CD4-positive, alpha-beta T cell (primary cell): Measurements from ENCODE around the gene CPA4. TPM values are rescaled to one million over a fixed set of nuclear protein-coding genes. Genes with fewer than 3 reads are reported as not detected.

ENCODE experiments used
- ATAC-seq: fragments of 200-7000 bp; cut with Tn5 transposase; one replicate; pipeline ENCODE4 v1.10.0; 2022; ENCODE audit warnings: mild to moderate bottlenecking; ENCODE audit not compliant: poor library complexity
- CTCF ChIA-PET: fragments of 350-600 bp; sonication (Branson Sonifier 250); formaldehyde crosslinking; loops from one replicate; lab custom pipeline; 2021; ENCODE audit warnings: antibody characterized with exemption, inconsistent platforms; lab: Charles Lee
- POLR2A ChIA-PET: fragments of 350-600 bp; sonication (Branson Sonifier 250); formaldehyde crosslinking; loops from one replicate; lab custom pipeline; 2021; ENCODE audit warnings: antibody characterized with exemption, inconsistent platforms; lab: Charles Lee
- DNase-seq, 14 experiments: peaks; one replicate each; pipeline ENCODE4 v3.0.0-alpha.2; 2013 to 2020; ENCODE audit warnings: mixed read lengths in 2 of 14
- H3K27ac ChIP-seq, 2 donors: one replicate each; pipeline versions ENCODE4 v1.5.1 to v1.7.0; 2013; ENCODE audit warnings: low read length in 2 of 2, low read depth in 1 of 2, mild to moderate bottlenecking in 1 of 2
- H3K27me3 ChIP-seq, 2 experiments: 1 replicate in 1 of 2; 2 replicates in 1 of 2; pipeline versions ENCODE4 v1.6.1 to v1.7.0; 2013; ENCODE audit warnings: low read length in 2 of 2, control low read depth in 1 of 2, mild to moderate bottlenecking in 1 of 2, moderate library complexity in 1 of 2; ENCODE audit not compliant: insufficient read depth in 2 of 2, control insufficient read depth in 1 of 2
- H3K36me3 ChIP-seq: one replicate; pipeline ENCODE4 v1.6.1; 2013; ENCODE audit warnings: low read length, control low read depth; ENCODE audit not compliant: insufficient read depth
- H3K4me1 ChIP-seq: one replicate; pipeline ENCODE4 v1.6.1; 2013; ENCODE audit warnings: low read length, control low read depth; ENCODE audit not compliant: insufficient read depth
- H3K4me3 ChIP-seq: one replicate; pipeline ENCODE4 v1.5.1; 2013; ENCODE audit warnings: mild to moderate bottlenecking, low read length, moderate library complexity
- H3K9me3 ChIP-seq, 2 experiments: 1 replicate in 1 of 2; 2 replicates in 1 of 2; pipeline versions ENCODE4 v1.6.1 to v1.7.0; 2013; ENCODE audit warnings: low read length in 2 of 2, mild to moderate bottlenecking in 2 of 2, control low read depth in 1 of 2, moderate library complexity in 1 of 2; ENCODE audit not compliant: control insufficient read depth in 1 of 2, insufficient read depth in 1 of 2
- H3K27ac Mint-ChIP-seq: one replicate; pipeline ENCODE4 v1.8.0; 2020; ENCODE audit warnings: mixed read lengths
- H3K27me3 Mint-ChIP-seq: one replicate; pipeline ENCODE4 v1.8.0; 2021; ENCODE audit warnings: mixed read lengths
- H3K36me3 Mint-ChIP-seq: one replicate; pipeline ENCODE4 v1.8.0; 2021; ENCODE audit warnings: low read depth, mixed read lengths
- H3K4me1 Mint-ChIP-seq: one replicate; pipeline ENCODE4 v1.8.0; 2021; ENCODE audit warnings: low read depth, mixed read lengths
- H3K4me3 Mint-ChIP-seq: one replicate; pipeline ENCODE4 v1.8.0; 2020; ENCODE audit warnings: mild to moderate bottlenecking, mixed read lengths
- H3K9me3 Mint-ChIP-seq: one replicate; pipeline ENCODE4 v1.8.0; 2020; ENCODE audit warnings: mixed read lengths
- CTCF ChIP-seq: fragments of 200-600 bp; IDR thresholded peaks from one replicate; pipeline ENCODE4 v1.8.0; 2022; ENCODE audit warnings: antibody characterized with exemption, mild to moderate bottlenecking
- intact Hi-C, 2 experiments: fragments of 100-400 bp; cut with DNase I in 1 of 2; cut with micrococcal nuclease in 1 of 2; formaldehyde crosslinking; loops; one replicate each; pipeline versions ENCODE4 v1.15.1 to v1.9.0; 2023 to 2025; cut with DNase I, micrococcal nuclease
- total RNA-seq, 174 experiments: library from RNA in 2 of 174; stranded (reverse) in 2 of 174; gene quantifications; one replicate each; pipeline ENCODE4 v1.2.3 and lab custom pipeline; 2021 to 2026

The CPA4 gene
- total RNA-seq, 2 experiments from 2014 or later = not detected

- Histone ChIP-seq H3K36me3 (no peaks in the 10 kb centered on the region), H3K9me3 (no peaks in the 10 kb centered on the region), H3K27ac (no peak overlapping the region), H3K4me1 (no peaks in the 10 kb centered on the region), H3K27me3 (no peaks in the 10 kb centered on the region), H3K4me3 (no peak overlapping the region)
- TF ChIP-seq CTCF = no peak
- ChIA-PET POLR2A (no interaction called here), CTCF (interaction anchor here (0.8 kb wide), 1 partner anchor 111 kb away, joined by 3 read pairs; no protein-coding TSS in a partner anchor)
- H3K4me3 Mint-ChIP-seq = no peak overlapping the region
- no peaks in the 10 kb centered on the region for H3K36me3 Mint-ChIP-seq
- ATAC-seq = no peak
- intact Hi-C loops = no loop called here
- H3K9me3 Mint-ChIP-seq = peaks cover 2% of the 10 kb centered on the region
- H3K27ac Mint-ChIP-seq = no peak overlapping the region
- DNase-seq = no peak
- H3K4me1 Mint-ChIP-seq = no peaks in the 10 kb centered on the region
- H3K27me3 Mint-ChIP-seq = no peaks in the 10 kb centered on the region
Measured at GRCh38 chr7:130293521-130293920, 560 bp downstream of the CPA4 start.

DNA sequence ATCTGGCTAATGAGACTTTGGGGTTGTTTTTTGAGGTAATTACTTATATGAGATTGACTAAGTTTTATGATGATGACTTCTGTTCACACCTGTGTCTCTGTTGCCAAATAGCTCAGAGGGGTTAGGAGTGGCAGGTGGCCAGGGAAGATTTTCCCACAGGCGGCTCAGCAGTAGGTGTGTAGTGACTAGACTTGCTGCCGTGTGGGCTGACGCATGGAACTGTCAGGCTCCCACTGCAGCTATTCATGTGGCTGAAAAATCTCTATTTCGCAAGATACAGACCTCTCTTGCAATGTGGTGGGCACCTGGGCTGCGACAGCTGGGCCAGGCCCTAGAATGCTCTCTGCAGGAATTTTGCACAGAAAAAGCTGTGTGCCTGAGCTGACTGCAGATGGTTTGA lies 1.4 kb downstream of the CPA4 start:
- no peak overlapping the region for H3K4me3 ChIP-seq
- no peak overlapping the region for H3K27ac ChIP-seq
- no peaks in the 10 kb centered on the region for H3K27me3 Mint-ChIP-seq
- ATAC-seq (no peak), DNase-seq (no peak)
- no peaks in the 10 kb centered on the region for H3K36me3 Mint-ChIP-seq
- CTCF ChIA-PET = interaction anchor here (0.8 kb wide), 1 partner anchor 112 kb away, joined by 3 read pairs; no protein-coding TSS in a partner anchor
- POLR2A ChIA-PET = no interaction called here
- no peaks in the 10 kb centered on the region for H3K4me1 ChIP-seq
- H3K4me1 Mint-ChIP-seq = no peaks in the 10 kb centered on the region
- intact Hi-C loops = no loop called here
- no peak overlapping the region for H3K4me3 Mint-ChIP-seq
- H3K36me3 ChIP-seq = no peaks in the 10 kb centered on the region
- peaks cover 2% of the 10 kb centered on the region for H3K9me3 Mint-ChIP-seq
- H3K27ac Mint-ChIP-seq = no peak overlapping the region
- H3K9me3 ChIP-seq = no peaks in the 10 kb centered on the region
- H3K27me3 ChIP-seq = no peaks in the 10 kb centered on the region
- no peak for TF ChIP-seq CTCF

DNA sequence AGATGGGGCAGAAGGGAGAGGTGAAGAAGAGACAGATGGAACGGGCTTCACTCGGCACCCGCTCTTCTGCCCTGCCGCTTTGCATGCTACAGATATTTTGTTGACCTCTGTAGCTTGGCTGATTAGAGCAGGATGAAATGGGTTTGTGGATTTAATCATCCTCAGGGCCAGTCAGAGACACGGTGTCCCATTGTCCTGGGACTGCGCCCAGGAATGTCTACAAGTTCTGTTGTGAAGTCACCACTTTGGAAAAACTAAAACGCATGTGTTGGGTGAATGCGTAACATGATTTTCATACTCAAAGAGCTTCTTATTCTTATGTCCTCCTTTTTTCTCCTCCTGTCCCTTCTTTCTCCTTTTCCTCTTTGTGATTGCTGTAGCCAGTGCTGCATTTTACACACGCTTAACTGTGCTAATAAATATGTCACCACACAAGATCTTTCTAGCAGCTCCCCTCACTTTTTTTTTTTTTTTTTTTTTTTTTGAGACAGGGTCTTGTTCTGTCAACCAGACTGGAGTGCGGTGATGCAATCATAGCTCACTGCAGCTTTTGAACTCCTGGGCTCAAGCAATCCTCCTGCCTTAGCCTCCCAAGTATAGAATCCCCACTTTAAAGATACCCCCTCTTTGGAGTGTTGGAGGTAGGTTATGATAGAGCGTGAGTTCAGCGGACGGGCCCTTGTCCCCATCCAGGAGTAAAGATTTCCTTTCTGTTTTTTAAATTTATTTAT lies 3.4 kb downstream of the CPA4 start:
- Histone ChIP-seq H3K4me1 (no peaks in the 10 kb centered on the region), H3K36me3 (no peaks in the 10 kb centered on the region), H3K27ac (no peak overlapping the region), H3K4me3 (no peak overlapping the region), H3K9me3 (no peaks in the 10 kb centered on the region), H3K27me3 (no peaks in the 10 kb centered on the region)
- no peak for ATAC-seq
- Mint-ChIP-seq H3K36me3 (no peaks in the 10 kb centered on the region), H3K4me1 (no peaks in the 10 kb centered on the region), H3K4me3 (no peak overlapping the region), H3K27ac (no peak overlapping the region), H3K27me3 (no peaks in the 10 kb centered on the region), H3K9me3 (no peaks in the 10 kb centered on the region)
- intact Hi-C loops = no loop called here
- no peak for DNase-seq
- TF ChIP-seq CTCF = no peak
- POLR2A ChIA-PET = no interaction called here
- CTCF ChIA-PET = interaction anchor here (0.6 to 0.8 kb wide), 2 partner anchors 9 to 1056 kb away, joined by 3 read pairs; no protein-coding TSS in a partner anchor
